ENCODE measurements around the gene CREB3L2.

- TF ChIP-seq POLR2A (IDR thresholded peaks at IDR 0.05) (no peak), CTCF (IDR thresholded peaks at IDR 0.05) (no peak), POLR2AphosphoS5 (IDR thresholded peaks at IDR 0.05) (no peak)
Observed at GRCh38 chr7:138032770-138033169, 30.9 kb upstream of the CREB3L2 start.
